ENCODE data around the gene MYZAP. TPM values are rescaled to one million over a fixed set of nuclear protein-coding genes. Genes with fewer than 3 reads are reported as not detected.

MYZAP gene
- total and polyA plus RNA-seq, 2 of the 4 experiments (the other 2 are of a cell fraction) = not detected

- no peak overlapping the region for H3K4me3 ChIP-seq (ENCODE audit: insufficient read depth, low read depth, low read length)
- H4K91ac ChIP-seq (ENCODE audit: insufficient read depth, low read depth, low read length) = no peak overlapping the region
- no peak overlapping the region for H3K4ac ChIP-seq (ENCODE audit: low read depth, low read length)
- no peaks in the 10 kb centered on the region for H3K9me1 ChIP-seq (ENCODE audit: insufficient read depth, low read length)
- H3K27me3 ChIP-seq (ENCODE audit: control insufficient read depth, insufficient read depth, low read length) = peaks cover 14% of the 10 kb centered on the region
- no peak overlapping the region for H3K4me2 ChIP-seq (ENCODE audit: low read depth, low read length)
- no peak overlapping the region for H4K8ac ChIP-seq (ENCODE audit: low read depth in 2 of 2, low read length in 2 of 2)
- H3K9ac ChIP-seq (ENCODE audit: low read depth, low read length) = no peak overlapping the region
- ATAC-seq (ENCODE audit: low read depth) = no peak
- no peaks in the 10 kb centered on the region for H3K9me3 ChIP-seq (ENCODE audit: control insufficient read depth, insufficient read depth, low read length)
- no peak for TF ChIP-seq RAD21 (IDR thresholded peaks at IDR 0.05; ENCODE audit: low read length)
- H4K5ac ChIP-seq (ENCODE audit: low read depth, low read length) = no peak overlapping the region
- H3K23ac ChIP-seq (ENCODE audit: low read depth, low read length) = no peak overlapping the region
- H3K14ac ChIP-seq (replicated peaks; ENCODE audit: low read depth, low read length) = no peak overlapping the region
- H2AK9ac ChIP-seq (replicated peaks; ENCODE audit: low read depth, low read length, poor library complexity) = no peak overlapping the region
- no peaks in the 10 kb centered on the region for H4K20me1 ChIP-seq (ENCODE audit: insufficient read depth, low read length)
- H3K18ac ChIP-seq (ENCODE audit: low read depth, low read length) = no peak overlapping the region
- in situ Hi-C loops (cut with MboI; ENCODE audit: low sequenced_read_pairs) (loop anchor here (10.0 kb wide), 1 partner anchor 202 kb away; no protein-coding TSS in a partner anchor), intact Hi-C loops (cut with micrococcal nuclease) (loop anchor here (10.0 kb wide), 1 partner anchor 412 kb away; no protein-coding TSS in a partner anchor), dilution Hi-C loops (cut with HindIII; ENCODE audit: low sequenced_read_pairs, unreplicated experiment) (no loop called here)
- CTCF ChIA-PET = interaction anchor here (0.6 to 0.7 kb wide), 2 partner anchors 19 to 70 kb away, joined by 4 read pairs; no protein-coding TSS in a partner anchor
- no peak overlapping the region for H2AFZ ChIP-seq (replicated peaks; ENCODE audit: low read length, poor library complexity)
- no peaks in the 10 kb centered on the region for H3K36me3 ChIP-seq (ENCODE audit: control insufficient read depth, insufficient read depth, low read length)
- H2BK20ac ChIP-seq (ENCODE audit: low read depth, low read length) = no peak overlapping the region
- no peaks in the 10 kb centered on the region for H3K79me1 ChIP-seq (ENCODE audit: low read depth in 1 of 2, low read length in 2 of 2)
- DNase-seq = no peak
- no CpG with 5 or more reads among the region's 2 CpGs for WGBS, 2 experiments (ENCODE audit: extremely low coverage in 2 of 2, insufficient read length in 1 of 2)
- H2BK5ac ChIP-seq (ENCODE audit: low read depth, low read length, poor library complexity, severe bottlenecking) = no peak overlapping the region
- no peak overlapping the region for H2BK15ac ChIP-seq (ENCODE audit: low read depth, low read length)
- POLR2A ChIA-PET (ENCODE audit: unreplicated experiment) = no interaction called here
- H3K4me1 ChIP-seq (ENCODE audit: control insufficient read depth, insufficient read depth, low read length) = no peaks in the 10 kb centered on the region
- no TSS peak for BruUV-seq (replicated peaks)
- no peak overlapping the region for H3K56ac ChIP-seq (ENCODE audit: extremely low read depth, insufficient read depth, low read length)
- no peak overlapping the region for H3K27ac ChIP-seq (ENCODE audit: insufficient read depth, low read length)
- H2BK120ac ChIP-seq (ENCODE audit: low read depth, low read length) = no peak overlapping the region
- H2AK5ac ChIP-seq (ENCODE audit: low read depth, low read length) = no peak overlapping the region
Measured at GRCh38 chr15:57663262-57663661, 71.6 kb downstream of the MYZAP start.
